GM13977 (cell line): Measurements from ENCODE around the gene C22orf31.

Experiments used
- DNase-seq: peaks from one replicate; pipeline ENCODE4 v3.0.0; 2012; ENCODE audit warnings: low spot score
- CTCF ChIP-seq: IDR thresholded peaks from 2 replicates; pipeline ENCODE4 v1.5.1; 2012; ENCODE audit warnings: mild to moderate bottlenecking, control low read depth; ENCODE audit not compliant: insufficient read depth; ENCODE audit errors: extremely low read depth, missing control alignments
- in situ Hi-C: fragments of 300-500 bp; cut with MboI; formaldehyde crosslinking; loops from one replicate; pipeline ENCODE4 v1.12.0; 2022; ENCODE audit warnings: low sequenced_read_pairs, low pct_unique_long_range_greater_than_20kb, mixed read lengths, inconsistent platforms; ENCODE audit not compliant: unreplicated experiment

C22orf31 gene

GRCh38 chr22:29011240-29012100 is 50.2 kb downstream of the C22orf31 start:
- in situ Hi-C loops = no loop called here
- TF ChIP-seq CTCF = no peak
- DNase-seq = no peak

GRCh38 chr22:29009148-29009547 is 52.5 kb downstream of the C22orf31 start:
- no peak for TF ChIP-seq CTCF
- no peak for DNase-seq
- in situ Hi-C loops = no loop called here
